CD4-positive, alpha-beta T cell (primary cell): ENCODE data around the gene S100Z. TPM values are rescaled to one million over a fixed set of nuclear protein-coding genes. Genes with fewer than 3 reads are reported as not detected.

Source experiments
- ATAC-seq: fragments of 200-7000 bp; cut with Tn5 transposase; one replicate; pipeline ENCODE4 v1.10.0; 2022; ENCODE audit warnings: mild to moderate bottlenecking; ENCODE audit not compliant: poor library complexity
- CTCF ChIA-PET: fragments of 350-600 bp; sonication (Branson Sonifier 250); formaldehyde crosslinking; loops from one replicate; lab custom pipeline; 2021; ENCODE audit warnings: antibody characterized with exemption, inconsistent platforms; lab: Charles Lee
- POLR2A ChIA-PET: fragments of 350-600 bp; sonication (Branson Sonifier 250); formaldehyde crosslinking; loops from one replicate; lab custom pipeline; 2021; ENCODE audit warnings: antibody characterized with exemption, inconsistent platforms; lab: Charles Lee
- DNase-seq, 14 experiments: peaks; one replicate each; pipeline ENCODE4 v3.0.0-alpha.2; 2013 to 2020; ENCODE audit warnings: mixed read lengths in 2 of 14
- H3K27ac ChIP-seq, 2 donors: one replicate each; pipeline versions ENCODE4 v1.5.1 to v1.7.0; 2013; ENCODE audit warnings: low read length in 2 of 2, low read depth in 1 of 2, mild to moderate bottlenecking in 1 of 2
- H3K27me3 ChIP-seq, 2 experiments: 1 replicate in 1 of 2; 2 replicates in 1 of 2; pipeline versions ENCODE4 v1.6.1 to v1.7.0; 2013; ENCODE audit warnings: low read length in 2 of 2, control low read depth in 1 of 2, mild to moderate bottlenecking in 1 of 2, moderate library complexity in 1 of 2; ENCODE audit not compliant: insufficient read depth in 2 of 2, control insufficient read depth in 1 of 2
- H3K36me3 ChIP-seq: one replicate; pipeline ENCODE4 v1.6.1; 2013; ENCODE audit warnings: low read length, control low read depth; ENCODE audit not compliant: insufficient read depth
- H3K4me1 ChIP-seq: one replicate; pipeline ENCODE4 v1.6.1; 2013; ENCODE audit warnings: low read length, control low read depth; ENCODE audit not compliant: insufficient read depth
- H3K4me3 ChIP-seq: one replicate; pipeline ENCODE4 v1.5.1; 2013; ENCODE audit warnings: mild to moderate bottlenecking, low read length, moderate library complexity
- H3K9me3 ChIP-seq, 2 experiments: 1 replicate in 1 of 2; 2 replicates in 1 of 2; pipeline versions ENCODE4 v1.6.1 to v1.7.0; 2013; ENCODE audit warnings: low read length in 2 of 2, mild to moderate bottlenecking in 2 of 2, control low read depth in 1 of 2, moderate library complexity in 1 of 2; ENCODE audit not compliant: control insufficient read depth in 1 of 2, insufficient read depth in 1 of 2
- H3K27ac Mint-ChIP-seq: one replicate; pipeline ENCODE4 v1.8.0; 2020; ENCODE audit warnings: mixed read lengths
- H3K27me3 Mint-ChIP-seq: one replicate; pipeline ENCODE4 v1.8.0; 2021; ENCODE audit warnings: mixed read lengths
- H3K36me3 Mint-ChIP-seq: one replicate; pipeline ENCODE4 v1.8.0; 2021; ENCODE audit warnings: low read depth, mixed read lengths
- H3K4me1 Mint-ChIP-seq: one replicate; pipeline ENCODE4 v1.8.0; 2021; ENCODE audit warnings: low read depth, mixed read lengths
- H3K4me3 Mint-ChIP-seq: one replicate; pipeline ENCODE4 v1.8.0; 2020; ENCODE audit warnings: mild to moderate bottlenecking, mixed read lengths
- H3K9me3 Mint-ChIP-seq: one replicate; pipeline ENCODE4 v1.8.0; 2020; ENCODE audit warnings: mixed read lengths
- CTCF ChIP-seq: fragments of 200-600 bp; IDR thresholded peaks from one replicate; pipeline ENCODE4 v1.8.0; 2022; ENCODE audit warnings: antibody characterized with exemption, mild to moderate bottlenecking
- intact Hi-C, 2 experiments: fragments of 100-400 bp; cut with DNase I in 1 of 2; cut with micrococcal nuclease in 1 of 2; formaldehyde crosslinking; loops; one replicate each; pipeline versions ENCODE4 v1.15.1 to v1.9.0; 2023 to 2025; cut with DNase I, micrococcal nuclease
- total RNA-seq, 174 experiments: library from RNA in 2 of 174; stranded (reverse) in 2 of 174; gene quantifications; one replicate each; pipeline ENCODE4 v1.2.3 and lab custom pipeline; 2021 to 2026

The S100Z gene
- total RNA-seq, 2 experiments from 2014 or later, result 0.22 to 0.47 TPM

DNA sequence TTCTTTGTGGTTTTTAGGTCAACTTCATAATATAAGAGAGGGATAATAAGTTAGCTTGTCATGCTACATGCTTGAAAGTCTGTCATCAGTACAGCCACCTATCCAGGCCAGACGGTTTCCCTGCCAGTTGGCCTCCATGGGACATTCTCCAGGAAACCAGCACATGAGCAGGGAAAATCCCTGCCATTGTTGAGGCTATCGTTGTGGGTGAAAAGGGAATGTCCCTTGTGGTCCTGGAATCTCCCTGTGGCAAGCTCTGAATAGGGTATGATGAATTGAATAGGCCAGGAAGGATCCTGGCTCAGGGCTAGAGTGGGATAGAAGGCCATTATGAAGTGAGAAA is 18.7 kb upstream of the S100Z start:
- no peaks in the 10 kb centered on the region for H3K27me3 Mint-ChIP-seq
- no peak overlapping the region for H3K4me3 Mint-ChIP-seq
- CTCF ChIA-PET, result no interaction called here
- no peak overlapping the region for H3K27ac Mint-ChIP-seq
- no peaks in the 10 kb centered on the region for H3K27me3 ChIP-seq
- no peak for TF ChIP-seq CTCF
- H3K4me3 ChIP-seq, result no peak overlapping the region
- ATAC-seq, result no peak
- H3K27ac ChIP-seq, result no peak overlapping the region
- DNase-seq, result peak in 1 of 14 experiments; percentile 16
- H3K9me3 Mint-ChIP-seq, result no peaks in the 10 kb centered on the region
- no peaks in the 10 kb centered on the region for H3K4me1 Mint-ChIP-seq
- POLR2A ChIA-PET, result no interaction called here
- H3K9me3 ChIP-seq, result no peaks in the 10 kb centered on the region
- peaks cover 16% of the 10 kb centered on the region for H3K36me3 Mint-ChIP-seq
- no peaks in the 10 kb centered on the region for H3K4me1 ChIP-seq
- intact Hi-C loops, result no loop called here
- peaks cover 7% of the 10 kb centered on the region for H3K36me3 ChIP-seq

- H3K27me3 Mint-ChIP-seq, result no peaks in the 10 kb centered on the region
- intact Hi-C loops, result no loop called here
- peaks cover 16% of the 10 kb centered on the region for H3K36me3 Mint-ChIP-seq
- H3K4me3 Mint-ChIP-seq, result no peak overlapping the region
- no peak for TF ChIP-seq CTCF
- H3K4me3 ChIP-seq, result no peak overlapping the region
- no peaks in the 10 kb centered on the region for H3K4me1 Mint-ChIP-seq
- ATAC-seq (no peak), DNase-seq (no peak)
- no peaks in the 10 kb centered on the region for H3K4me1 ChIP-seq
- H3K27me3 ChIP-seq, result no peaks in the 10 kb centered on the region
- POLR2A ChIA-PET, result no interaction called here
- no peaks in the 10 kb centered on the region for H3K9me3 ChIP-seq
- CTCF ChIA-PET, result no interaction called here
- no peak overlapping the region for H3K27ac Mint-ChIP-seq
- H3K27ac ChIP-seq, result no peak overlapping the region
- H3K36me3 ChIP-seq, result peaks cover 7% of the 10 kb centered on the region
- H3K9me3 Mint-ChIP-seq, result no peaks in the 10 kb centered on the region
These were observed 13.6 kb upstream of the S100Z start for GRCh38 chr5:76836181-76836580.

- CTCF ChIA-PET, result no interaction called here
- no peak overlapping the region for H3K4me3 Mint-ChIP-seq
- no peak overlapping the region for H3K27ac Mint-ChIP-seq
- H3K9me3 ChIP-seq, result no peaks in the 10 kb centered on the region
- no peaks in the 10 kb centered on the region for H3K4me1 ChIP-seq
- H3K4me3 ChIP-seq, result no peak overlapping the region
- intact Hi-C loops, result no loop called here
- no peaks in the 10 kb centered on the region for H3K9me3 Mint-ChIP-seq
- H3K36me3 ChIP-seq, result peaks cover 7% of the 10 kb centered on the region
- no peak for TF ChIP-seq CTCF
- no peaks in the 10 kb centered on the region for H3K4me1 Mint-ChIP-seq
- DNase-seq (no peak), ATAC-seq (no peak)
- H3K27me3 Mint-ChIP-seq, result no peaks in the 10 kb centered on the region
- no peaks in the 10 kb centered on the region for H3K27me3 ChIP-seq
- no peak overlapping the region for H3K27ac ChIP-seq
- POLR2A ChIA-PET, result no interaction called here
- H3K36me3 Mint-ChIP-seq, result peaks cover 16% of the 10 kb centered on the region
These were observed 13.2 kb upstream of the S100Z start for GRCh38 chr5:76836585-76836984.
